IPS-11a (cell line): ENCODE data around the gene SERHL2.
"Not testable (repeated sequence)": the region's sequence is repeated elsewhere in the genome, so short reads cannot be mapped to it uniquely, and the experiment has no call there.

ENCODE experiments used
- H3K4me3 ChIP-seq: one replicate; pipeline ENCODE4 v1.5.1; 2013; ENCODE audit warnings: low read depth, low read length, control low read depth

SERHL2 gene

DNA sequence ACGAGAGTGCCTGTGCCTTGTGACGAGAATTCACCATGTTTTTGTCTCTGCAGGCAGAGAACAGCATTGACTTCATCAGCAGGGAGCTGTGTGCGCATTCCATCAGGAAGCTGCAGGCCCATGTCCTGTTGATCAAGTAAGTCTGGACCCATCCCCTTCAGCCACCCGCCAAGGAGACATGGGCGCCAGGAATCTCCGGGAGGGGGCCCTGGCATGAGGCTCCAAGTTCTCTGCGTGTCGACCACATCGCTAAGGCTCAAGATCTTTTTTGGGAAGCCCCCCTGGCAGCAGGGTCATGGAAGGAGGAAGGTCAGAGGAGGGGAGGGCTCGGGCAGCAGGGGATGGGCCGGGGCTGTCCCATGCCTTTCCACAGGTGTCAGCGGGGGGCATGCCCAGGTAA lies 17.3 kb downstream of the SERHL2 start:
- not testable (repeated sequence) for H3K4me3 ChIP-seq

DNA sequence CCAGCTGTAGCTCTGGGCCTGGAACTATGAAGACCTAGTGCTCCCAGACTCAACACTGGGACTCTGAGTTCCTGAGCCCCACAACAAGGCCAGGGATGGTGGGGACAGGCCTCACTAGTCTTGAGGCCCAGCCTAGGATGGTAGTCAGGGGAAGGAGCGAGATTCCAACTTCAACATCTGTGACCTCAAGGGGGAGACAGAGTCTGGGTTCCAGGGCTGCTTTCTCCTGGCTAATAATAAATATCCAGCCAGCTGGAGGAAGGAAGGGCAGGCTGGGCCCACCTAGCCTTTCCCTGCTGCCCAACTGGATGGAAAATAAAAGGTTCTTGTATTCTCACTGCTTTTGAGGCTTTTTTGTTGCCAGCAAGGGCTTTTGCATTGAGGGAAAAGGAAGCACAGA lies 20.3 kb downstream of the SERHL2 start:
- H3K4me3 ChIP-seq, result not testable (repeated sequence)

DNA sequence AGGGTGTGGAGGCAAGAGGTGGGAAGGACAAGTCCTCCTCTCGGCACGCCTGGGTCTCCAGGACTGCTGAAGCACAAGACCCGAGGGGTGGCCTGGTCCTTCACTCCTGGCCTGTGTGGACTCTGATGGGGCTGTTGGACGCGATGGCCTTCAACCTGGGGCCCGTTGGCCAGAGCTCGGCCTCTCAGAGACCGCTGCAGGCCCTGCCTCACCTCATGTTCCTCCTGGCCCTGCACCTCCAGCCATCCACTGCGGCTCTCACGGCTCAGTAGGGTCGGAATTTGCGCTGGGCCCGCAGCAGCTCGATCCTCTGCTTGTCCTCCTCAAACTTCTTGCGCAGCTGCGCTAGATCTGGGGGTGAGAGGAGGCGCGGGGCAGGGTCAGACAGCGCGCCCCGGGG lies 20.7 kb downstream of the SERHL2 start:
- not testable (repeated sequence) for H3K4me3 ChIP-seq

DNA sequence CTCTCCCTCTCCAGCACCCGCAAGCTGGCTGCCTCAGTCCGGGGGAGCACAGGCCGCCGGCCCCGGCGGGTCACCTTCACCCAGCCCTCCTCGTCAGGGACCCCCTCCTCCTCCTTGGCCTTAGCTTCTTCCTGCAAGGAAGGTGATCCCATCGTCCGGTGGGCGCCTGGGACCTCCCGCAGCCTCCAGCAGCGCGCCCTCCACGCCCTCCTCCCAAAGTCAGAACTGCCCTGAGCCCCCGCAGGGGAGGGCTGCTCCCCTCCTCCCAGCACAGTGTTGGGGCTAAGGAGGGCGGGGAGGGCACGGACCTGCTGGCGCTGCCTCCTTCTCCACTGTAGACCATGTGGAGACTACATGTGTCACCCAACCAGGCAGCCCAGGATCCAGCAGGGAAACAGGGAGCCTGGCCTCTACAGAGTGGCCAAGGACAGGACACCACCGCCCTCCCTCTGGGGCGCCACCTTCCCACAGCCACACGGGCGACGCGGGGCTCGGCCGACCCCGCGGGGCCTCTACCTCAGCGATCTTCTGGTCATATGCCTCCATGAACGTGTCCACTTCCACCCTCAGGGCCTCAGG lies 22.3 kb downstream of the SERHL2 start:
- not testable (repeated sequence) for H3K4me3 ChIP-seq

DNA sequence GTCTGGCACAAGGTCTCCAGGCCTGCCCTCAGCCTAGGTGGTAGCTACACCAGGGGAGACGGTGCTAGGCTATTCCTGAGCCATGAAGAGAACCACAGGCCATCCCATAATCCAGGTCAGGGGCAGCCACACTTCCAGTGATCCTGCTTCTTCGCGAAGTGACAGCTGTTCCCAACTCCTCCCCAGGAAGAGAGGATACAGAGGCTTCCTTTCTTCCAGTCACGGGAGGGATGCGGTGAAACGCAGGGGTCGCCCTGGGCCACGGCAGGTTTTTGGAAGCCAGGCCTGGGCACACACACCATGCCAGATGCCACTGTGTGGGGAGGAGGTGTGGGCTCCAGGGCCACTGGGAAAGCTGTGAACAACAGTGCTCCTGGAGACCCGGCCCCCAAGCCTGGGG lies 23.4 kb downstream of the SERHL2 start:
- H3K4me3 ChIP-seq, result not testable (repeated sequence)

DNA sequence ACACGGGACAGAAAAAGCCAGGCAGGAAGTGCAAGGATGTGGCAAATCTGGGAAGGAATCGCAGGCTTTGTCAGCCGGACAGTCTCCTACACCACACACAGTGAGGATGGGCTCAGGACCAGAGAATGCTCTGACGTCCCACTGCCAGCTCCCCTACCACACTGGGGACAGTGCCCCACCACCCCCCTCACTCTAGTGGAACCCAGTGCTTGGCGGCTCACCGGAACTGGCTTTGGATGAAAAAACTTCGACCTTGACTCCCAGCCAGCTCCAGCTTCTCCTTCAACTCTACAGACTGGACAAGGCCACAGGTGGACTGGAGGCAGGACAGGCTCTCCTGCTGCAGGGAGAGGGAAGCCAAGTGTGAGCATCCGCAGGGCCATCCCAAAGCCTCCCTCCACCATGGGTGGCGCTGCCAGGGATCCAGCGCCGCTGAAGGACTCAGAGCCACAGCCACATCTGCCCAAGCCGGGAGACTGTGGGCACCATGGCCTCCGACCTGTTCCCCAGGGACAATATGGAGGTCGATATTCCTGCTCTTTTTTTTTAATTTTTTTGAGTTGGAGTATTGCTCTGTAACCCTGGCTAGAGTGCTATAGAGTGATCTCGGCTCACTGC lies 24.0 kb downstream of the SERHL2 start:
- H3K4me3 ChIP-seq, result no peak overlapping the region

DNA sequence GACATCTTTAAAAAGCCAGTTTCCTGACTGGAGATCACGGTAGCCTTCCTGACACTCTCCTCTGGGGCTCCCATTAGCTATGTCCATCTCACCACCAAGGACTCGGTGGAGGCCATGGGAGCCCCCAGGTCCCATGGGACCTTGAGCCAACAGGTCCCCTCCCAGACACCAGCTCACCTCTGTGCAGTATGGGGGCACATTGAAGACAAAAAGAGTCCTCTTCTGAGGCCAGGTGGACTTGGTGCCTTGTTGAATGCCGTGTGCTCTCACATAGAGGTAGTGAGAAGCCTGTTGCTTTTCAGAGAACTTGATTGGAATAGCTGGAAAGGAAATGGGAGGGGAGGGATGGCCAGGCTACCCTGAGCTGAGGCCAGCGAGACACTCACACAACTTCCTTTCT lies 26.3 kb downstream of the SERHL2 start:
- H3K4me3 ChIP-seq, result not testable (repeated sequence)

DNA sequence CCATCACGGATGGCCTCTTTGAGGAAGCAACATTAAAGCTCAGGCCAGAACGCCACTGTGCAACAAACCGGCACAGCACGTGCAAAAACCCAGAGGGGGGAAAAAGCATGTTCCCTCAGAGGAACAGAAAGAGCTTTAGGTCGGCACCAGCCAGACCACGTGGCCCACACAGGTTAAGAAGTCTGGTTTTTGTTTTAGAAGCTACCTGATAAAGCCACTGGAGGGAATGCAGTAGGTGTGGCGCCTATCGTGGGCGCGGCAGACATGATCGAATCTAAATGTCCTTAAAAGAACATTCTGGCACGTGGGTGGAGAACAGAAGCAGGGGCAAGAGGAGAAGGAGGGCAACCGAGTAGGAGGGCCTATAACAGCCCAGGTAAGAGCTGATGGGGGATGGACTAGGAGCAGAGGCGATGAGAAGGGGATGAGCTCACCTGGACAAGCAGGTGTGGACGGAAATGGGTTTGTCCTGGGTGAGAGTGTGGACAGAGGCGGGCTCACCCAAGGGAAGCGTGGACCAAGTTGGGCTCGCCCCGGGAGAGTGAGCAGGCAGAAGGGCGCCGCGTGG lies 27.5 kb downstream of the SERHL2 start:
- peak overlapping the region; percentile 72 for H3K4me3 ChIP-seq

DNA sequence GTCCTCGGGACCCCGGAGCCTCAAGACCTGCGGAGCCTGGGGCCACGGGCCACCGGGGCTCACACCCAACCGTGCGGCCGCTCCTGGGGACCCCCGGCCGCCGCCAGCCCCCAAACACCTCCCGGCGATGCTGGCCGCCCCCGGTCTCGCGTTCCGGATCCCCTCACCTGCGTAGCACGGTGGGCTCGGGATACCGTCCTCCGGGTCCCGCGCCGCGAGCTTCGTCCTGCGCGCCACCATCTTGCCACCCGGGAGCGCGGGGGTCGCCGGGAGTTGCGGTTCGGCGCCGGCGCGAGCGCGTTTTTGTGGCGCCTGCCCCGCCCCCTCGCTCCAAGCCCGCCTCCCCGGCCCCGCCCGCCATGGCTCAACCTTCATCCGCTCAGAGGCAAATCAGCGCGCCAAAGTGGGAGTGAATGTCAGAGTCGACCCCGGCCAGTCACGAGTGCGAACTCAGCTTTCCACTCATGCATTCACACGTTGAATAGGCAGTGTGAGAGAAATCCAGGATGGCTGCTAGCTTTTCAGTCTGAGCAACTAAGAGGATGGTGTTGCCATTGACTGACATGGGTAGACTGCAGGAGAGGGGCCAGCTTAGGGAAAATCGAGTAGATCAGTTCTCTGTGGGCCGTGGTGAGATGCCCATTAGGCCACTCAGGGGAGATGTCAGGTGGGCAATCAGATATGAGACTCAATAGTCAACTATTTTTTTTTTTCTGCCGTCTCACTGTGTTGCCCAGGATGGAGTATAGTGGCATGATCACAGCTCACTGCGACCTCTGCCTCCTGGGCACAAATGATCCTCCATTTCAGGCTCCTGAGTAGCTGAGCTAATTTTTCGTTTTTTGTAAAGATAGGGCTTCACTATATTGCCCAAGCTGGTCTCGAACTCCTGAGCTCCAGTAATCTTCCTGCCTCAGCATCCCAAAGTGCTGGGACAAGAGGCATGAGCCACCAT lies 28.3 kb downstream of the SERHL2 start:
- H3K4me3 ChIP-seq, result peak overlapping the region; percentile 72

DNA sequence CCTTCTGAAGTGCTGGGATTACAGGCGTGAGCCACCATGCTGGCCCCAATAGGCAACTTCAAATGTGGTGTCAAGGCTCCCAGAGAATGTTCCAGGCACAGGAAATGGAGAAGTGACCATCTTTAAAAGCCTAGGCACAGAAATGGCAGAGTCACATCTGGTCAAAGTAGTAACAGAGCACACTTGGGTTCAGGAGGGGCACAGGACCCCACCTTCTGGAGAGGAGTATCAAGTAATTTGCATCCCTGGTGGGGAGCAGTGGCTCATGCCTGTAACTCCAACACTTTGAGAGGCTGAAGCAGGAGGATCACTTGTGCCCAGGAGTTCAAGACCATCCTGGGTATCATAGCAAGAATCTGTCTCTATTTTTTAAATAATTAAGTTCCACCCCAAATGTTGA lies 29.2 kb downstream of the SERHL2 start:
- no peak overlapping the region for H3K4me3 ChIP-seq

DNA sequence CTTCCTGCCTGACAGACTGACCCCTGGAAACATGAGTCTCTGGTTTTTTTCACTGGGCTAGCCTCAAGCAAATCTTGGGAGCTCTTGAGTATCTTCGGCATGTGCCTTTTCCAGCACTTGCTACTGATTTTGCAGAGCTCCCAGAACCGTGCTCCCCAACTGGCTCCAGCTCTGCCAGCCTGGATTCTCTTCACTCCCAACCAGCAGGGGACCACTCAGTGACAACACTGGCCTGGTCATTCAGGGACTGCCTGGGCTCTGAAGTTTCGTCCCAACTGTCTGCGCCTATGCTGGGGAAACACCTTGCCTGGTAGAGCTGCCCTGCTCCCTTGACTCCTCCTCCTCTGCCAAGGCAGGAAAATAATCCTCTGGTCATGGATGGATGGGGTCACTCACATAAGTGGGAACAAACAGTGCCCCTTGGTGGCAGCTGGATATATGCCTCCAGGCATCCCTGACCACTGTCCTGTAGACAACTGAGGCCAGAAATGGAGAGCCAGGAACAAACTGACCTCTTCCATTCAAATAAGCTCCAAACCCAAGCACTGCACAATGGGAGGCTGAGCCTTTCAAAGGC lies 30.7 kb downstream of the SERHL2 start:
- no peak overlapping the region for H3K4me3 ChIP-seq

DNA sequence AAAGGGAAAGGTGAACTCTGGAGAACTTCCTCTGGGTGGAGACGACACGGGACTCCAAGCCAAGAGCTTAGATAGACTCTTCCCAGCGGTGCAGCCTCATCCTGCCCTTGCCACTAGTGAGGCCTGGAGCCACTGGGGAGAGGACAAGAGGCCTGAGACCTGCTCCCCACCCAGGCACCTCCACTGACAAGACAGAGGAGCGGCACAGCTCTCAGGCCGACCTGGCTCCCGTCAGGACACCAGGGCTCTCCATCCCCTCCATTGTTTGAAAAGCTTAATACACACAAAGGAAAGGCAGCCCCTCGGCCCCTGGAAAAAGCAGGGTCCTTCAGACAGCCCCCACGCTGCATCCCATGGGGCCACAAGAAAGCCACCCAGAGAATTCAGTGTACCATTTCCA lies 31.3 kb downstream of the SERHL2 start:
- H3K4me3 ChIP-seq, result no peak overlapping the region

DNA sequence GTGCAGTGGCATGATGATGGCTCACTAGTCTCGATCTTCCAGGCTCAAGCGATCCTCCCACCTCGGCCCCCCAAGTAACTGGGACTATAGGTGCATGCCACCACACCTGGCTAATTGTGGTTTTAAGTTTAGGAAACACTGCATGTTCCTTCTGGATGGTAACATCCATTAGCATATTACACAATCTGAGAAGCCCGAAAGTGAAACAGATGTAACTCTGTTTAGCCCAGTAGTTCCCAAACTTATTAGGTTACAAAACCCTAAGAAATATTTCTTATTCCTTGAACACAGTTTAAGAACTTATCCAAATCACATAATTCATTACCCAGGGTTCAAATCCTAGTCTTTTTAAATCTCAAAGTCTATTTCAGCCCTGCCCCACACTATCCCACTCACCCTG lies 32.6 kb downstream of the SERHL2 start:
- H3K4me3 ChIP-seq, result no peak overlapping the region

DNA sequence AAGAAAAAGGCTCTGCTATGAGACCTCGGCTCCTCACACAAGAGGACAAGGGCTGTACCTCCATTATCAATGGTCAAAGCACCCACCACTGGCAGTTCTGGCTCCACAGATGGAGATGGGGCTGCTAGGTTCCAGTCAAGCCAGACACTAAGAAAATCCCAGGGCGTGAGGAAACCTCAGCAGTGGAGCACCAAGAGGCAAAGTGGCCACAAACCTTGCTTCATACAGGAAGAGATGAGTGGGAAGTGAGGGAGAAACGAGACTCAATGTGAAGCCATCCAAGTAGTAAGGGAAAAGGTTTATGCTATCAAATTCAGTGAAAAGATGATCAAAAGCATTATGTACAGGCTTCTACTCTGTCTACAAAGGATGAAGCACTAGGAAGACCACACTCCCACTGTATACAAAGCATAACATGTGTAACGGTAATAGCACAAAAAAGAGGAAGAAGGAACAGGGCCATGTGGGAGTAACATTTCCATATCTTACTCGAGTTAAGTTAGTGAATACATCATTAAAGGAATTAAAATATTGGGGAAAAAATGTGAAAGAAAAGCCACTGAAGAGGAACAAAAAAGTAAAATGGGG lies 33.9 kb downstream of the SERHL2 start:
- H3K4me3 ChIP-seq, result no peak overlapping the region

DNA sequence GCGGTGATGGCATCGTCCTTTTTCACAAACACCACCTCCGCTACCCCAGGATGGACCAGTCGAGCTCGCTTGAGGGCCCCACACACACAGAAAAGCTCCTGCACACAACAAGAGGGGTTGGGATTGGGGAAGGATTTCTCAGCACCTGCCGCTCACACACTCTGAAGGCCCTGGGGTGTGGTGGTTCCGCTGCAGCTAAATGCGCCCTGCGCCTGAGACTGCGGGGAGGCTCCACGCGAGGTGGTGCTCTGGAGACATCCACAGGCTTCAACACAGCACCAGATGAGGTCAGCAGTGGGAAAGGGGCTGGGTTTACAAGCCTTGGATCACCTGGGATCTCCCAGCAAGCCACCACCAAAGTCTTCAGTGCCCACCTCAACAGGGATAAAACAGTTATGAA lies 38.2 kb downstream of the SERHL2 start:
- H3K4me3 ChIP-seq, result no peak overlapping the region

DNA sequence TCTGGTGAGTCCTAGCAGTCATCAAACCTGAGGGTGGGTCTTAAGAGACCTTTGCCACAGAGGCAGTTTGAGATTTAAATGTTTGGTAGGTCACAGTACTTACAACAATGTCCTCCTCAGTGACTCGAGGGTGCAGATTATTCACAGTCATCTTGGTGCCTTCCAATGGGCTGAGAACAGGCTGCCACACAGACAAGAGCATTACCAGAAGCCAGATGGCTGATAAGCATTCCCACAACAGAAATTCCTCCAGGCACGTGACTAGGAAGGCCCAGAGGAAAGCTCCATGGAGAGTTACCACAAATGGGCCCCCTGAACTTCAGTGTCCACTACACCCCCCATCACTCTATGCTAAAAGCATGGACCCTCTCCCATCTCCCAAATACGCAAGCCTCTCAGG lies 41.7 kb downstream of the SERHL2 start:
- no peak overlapping the region for H3K4me3 ChIP-seq

DNA sequence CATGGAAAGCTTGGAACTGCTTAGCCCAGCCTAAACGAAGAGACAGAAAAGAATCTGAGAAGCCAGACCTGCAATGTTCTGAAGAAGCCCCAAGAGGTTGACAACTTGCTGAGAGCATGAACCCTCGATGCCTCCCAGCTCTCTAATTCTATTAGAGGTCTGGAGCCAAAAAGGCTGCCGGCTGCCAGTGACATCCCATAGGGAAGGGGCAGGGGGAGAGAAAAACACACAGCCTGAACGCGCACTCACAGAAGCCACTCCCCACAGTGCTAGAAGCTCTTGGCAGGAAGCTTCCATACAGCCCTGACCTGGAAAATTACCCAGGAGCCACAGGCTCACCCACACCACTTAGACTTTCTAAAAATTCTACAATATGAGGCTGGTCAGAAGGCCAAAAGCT lies 42.6 kb downstream of the SERHL2 start:
- H3K4me3 ChIP-seq, result no peak overlapping the region

DNA sequence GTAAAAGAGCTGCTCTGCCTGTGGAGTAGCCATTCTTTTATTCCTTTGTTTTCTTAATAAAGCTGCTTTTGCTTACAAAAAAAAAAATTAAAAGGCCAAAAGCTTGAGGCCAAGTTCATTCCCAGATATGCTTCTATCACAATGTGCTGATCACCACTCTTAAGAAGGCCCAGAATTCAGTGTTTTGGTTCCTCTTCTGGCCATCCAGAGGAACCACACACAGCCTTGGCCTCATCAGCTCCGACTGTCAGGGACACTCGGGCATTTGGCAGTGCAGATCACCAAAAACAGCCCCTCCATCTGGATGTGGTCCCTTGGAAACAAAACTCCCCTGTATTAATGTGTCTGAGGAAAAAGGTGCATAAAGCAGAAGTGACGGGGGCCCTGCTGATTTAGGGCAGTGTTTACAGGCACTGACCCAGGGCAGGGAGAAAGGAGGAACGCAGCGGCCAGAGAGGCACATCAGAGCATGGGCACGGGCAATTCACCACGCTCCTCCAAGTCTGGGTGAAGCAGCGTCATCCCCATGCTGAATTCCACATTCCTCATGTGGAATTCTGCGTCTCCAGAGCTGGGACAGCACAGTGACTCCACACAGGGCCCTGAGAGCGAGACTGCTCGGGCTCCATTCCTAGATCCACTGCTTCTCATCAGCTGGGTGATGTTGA lies 43.2 kb downstream of the SERHL2 start:
- H3K4me3 ChIP-seq, result no peak overlapping the region

DNA sequence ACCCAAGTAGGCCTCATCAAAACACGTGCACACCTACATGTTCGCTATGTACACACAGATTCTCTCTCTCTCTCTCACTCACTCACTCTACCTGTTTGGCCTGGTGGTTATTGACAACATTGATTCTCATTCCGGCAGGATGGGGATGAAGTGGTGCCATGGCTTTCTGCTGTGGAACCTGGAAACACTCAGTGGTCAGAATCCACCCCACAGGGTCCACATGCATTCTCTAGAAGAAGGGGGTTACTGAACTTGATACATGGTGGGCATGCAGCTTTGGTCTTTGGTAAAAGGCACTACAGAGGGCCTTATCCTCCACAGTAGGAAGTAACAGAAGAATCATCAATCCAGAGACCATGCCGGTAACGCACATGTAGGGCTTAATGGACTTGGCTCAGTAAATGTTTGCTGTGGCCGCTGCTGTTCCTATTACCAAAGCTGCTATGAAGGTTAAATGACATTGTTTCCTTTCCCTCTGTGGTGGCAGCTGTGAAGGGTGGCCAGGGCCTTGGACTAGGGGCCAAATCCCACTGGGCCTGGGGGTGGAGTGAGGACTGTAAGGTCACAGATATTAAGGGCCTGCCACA lies 48.2 kb downstream of the SERHL2 start:
- H3K4me3 ChIP-seq, result no peak overlapping the region

DNA sequence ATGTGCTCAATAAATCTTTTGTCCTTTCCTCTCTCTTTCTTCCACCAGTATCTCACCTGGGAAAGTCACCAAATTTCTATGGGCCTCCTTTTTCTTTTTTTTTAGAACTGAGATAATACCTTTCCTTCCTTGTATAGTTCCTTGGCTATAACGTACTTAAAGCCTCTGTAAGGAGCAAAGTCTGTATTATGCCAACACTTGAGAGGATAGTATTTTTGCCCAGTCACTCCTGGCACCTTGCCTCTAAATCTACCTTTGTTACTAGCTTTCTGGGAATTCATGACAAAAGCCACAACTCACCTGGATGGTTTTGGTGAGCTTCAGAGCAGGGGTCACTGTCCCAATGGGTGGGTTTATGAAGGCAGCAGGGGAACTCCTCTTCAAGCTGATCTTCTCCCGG lies 48.7 kb downstream of the SERHL2 start:
- H3K4me3 ChIP-seq, result no peak overlapping the region
